NCI-H748 treated with DMSO at 0.1 percent for 48 hours (cell line): ENCODE results near the gene ALCAM.

Source experiments
- DNase-seq: peaks from one replicate; lab custom pipeline; 2025; lab: John Stamatoyannopoulos, UW

The ALCAM gene

GRCh38 chr3:105490045-105490444, 123.3 kb downstream of the ALCAM start:
- no peak for DNase-seq

GRCh38 chr3:105493305-105493892, 126.7 kb downstream of the ALCAM start:
- no peak for DNase-seq

- no peak for DNase-seq
Observed at GRCh38 chr3:105495021-105495420, 128.3 kb downstream of the ALCAM start.

GRCh38 chr3:105496343-105496742, 129.6 kb downstream of the ALCAM start:
- DNase-seq: no peak

- no peak for DNase-seq
Observed at GRCh38 chr3:105497386-105497785, 130.7 kb downstream of the ALCAM start.

GRCh38 chr3:105499961-105500360, 133.3 kb downstream of the ALCAM start:
- no peak for DNase-seq

- DNase-seq: no peak
Observed at GRCh38 chr3:105502333-105502732, 135.6 kb downstream of the ALCAM start.

- peak; percentile 9 for DNase-seq
Observed at GRCh38 chr3:105503191-105503593, 136.5 kb downstream of the ALCAM start.

GRCh38 chr3:105504440-105504951, 137.8 kb downstream of the ALCAM start:
- DNase-seq: no peak

- DNase-seq: no peak
Observed at GRCh38 chr3:105505170-105505569, 138.5 kb downstream of the ALCAM start.

- DNase-seq: no peak
Observed at GRCh38 chr3:105511031-105511430, 144.3 kb downstream of the ALCAM start.

- DNase-seq: no peak
Observed at GRCh38 chr3:105512061-105512460, 145.4 kb downstream of the ALCAM start.

GRCh38 chr3:105513042-105513441, 146.3 kb downstream of the ALCAM start:
- no peak for DNase-seq

- DNase-seq: no peak
Observed at GRCh38 chr3:105513886-105514285, 147.2 kb downstream of the ALCAM start.

- no peak for DNase-seq
Observed at GRCh38 chr3:105515372-105515771, 148.7 kb downstream of the ALCAM start.

GRCh38 chr3:105516972-105517371, 150.3 kb downstream of the ALCAM start:
- no peak for DNase-seq

GRCh38 chr3:105518203-105518602, 151.5 kb downstream of the ALCAM start:
- DNase-seq: peak; percentile 18

- peak; percentile 49 for DNase-seq
Observed at GRCh38 chr3:105518806-105519418, 152.2 kb downstream of the ALCAM start.

- no peak for DNase-seq
Observed at GRCh38 chr3:105521770-105522169, 155.1 kb downstream of the ALCAM start.

GRCh38 chr3:105523501-105523900, 156.8 kb downstream of the ALCAM start:
- no peak for DNase-seq

- no peak for DNase-seq
Observed at GRCh38 chr3:105525531-105525930, 158.8 kb downstream of the ALCAM start.

GRCh38 chr3:105526360-105527111, 159.8 kb downstream of the ALCAM start:
- DNase-seq: peak; percentile 31

GRCh38 chr3:105527535-105527934, 160.8 kb downstream of the ALCAM start:
- DNase-seq: peak; percentile 87
